OCI-LY7 (cell line): ENCODE data around the gene ARHGEF4. TPM values are rescaled to one million over a fixed set of nuclear protein-coding genes. Genes with fewer than 3 reads are reported as not detected.

Experiments
- BruUV-seq: library from RNA; stranded (reverse); fragments of 400-500 nt; replicated peaks from 2 replicates; lab custom pipeline; 2021; lab: Mats Ljungman, UMichigan
- CTCF ChIA-PET: fragments of 300-600 bp; sonication (Branson Sonifier 250); formaldehyde crosslinking; loops from one replicate; lab custom pipeline; 2022; ENCODE audit warnings: antibody characterized with exemption; ENCODE audit not compliant: unreplicated experiment; lab: Charles Lee
- POLR2A ChIA-PET: fragments of 300-600 bp; sonication (Branson Sonifier 250); formaldehyde crosslinking; loops from one replicate; lab custom pipeline; 2022; ENCODE audit warnings: antibody characterized with exemption; lab: Charles Lee
- DNase-seq: peaks from one replicate; pipeline ENCODE4 v3.0.0-alpha.2; 2015; ENCODE audit warnings: low spot score
- H2AFZ ChIP-seq: fragments of 200-600 bp; sonication (generic), shearing (Covaris generic); 2 replicates; pipeline ENCODE4 v1.6.1; 2014; ENCODE audit warnings: mild to moderate bottlenecking, antibody characterized with exemption, low read length, moderate library complexity
- H3K27ac ChIP-seq: fragments of 200-600 bp; sonication (generic); 2 replicates; pipeline ENCODE4 v1.5.1; 2014; ENCODE audit warnings: mixed run types, low read depth, mild to moderate bottlenecking, moderate library complexity, low read length, inconsistent platforms; ENCODE audit not compliant: poor library complexity, severe bottlenecking
- H3K36me3 ChIP-seq: fragments of 200-600 bp; sonication (generic); 2 replicates; pipeline ENCODE4 v1.6.1; 2014; ENCODE audit warnings: mild to moderate bottlenecking, antibody characterized with exemption, low read length, moderate library complexity, mixed read lengths; ENCODE audit not compliant: insufficient read depth
- H3K4me1 ChIP-seq: fragments of 200-600 bp; sonication (generic); 2 replicates; pipeline ENCODE4 v1.5.1; 2014; ENCODE audit warnings: mild to moderate bottlenecking, low read length; ENCODE audit not compliant: insufficient read depth, poor library complexity, severe bottlenecking
- H3K4me2 ChIP-seq: fragments of 200-600 bp; sonication (generic); 2 replicates; pipeline ENCODE4 v1.6.1; 2014; ENCODE audit warnings: mild to moderate bottlenecking, low read length
- H3K4me3 ChIP-seq: fragments of 200-600 bp; sonication (generic); 2 replicates; pipeline ENCODE4 v1.5.1; 2014; ENCODE audit warnings: mild to moderate bottlenecking, low read depth, low read length; ENCODE audit not compliant: poor library complexity, severe bottlenecking
- H3K79me2 ChIP-seq: fragments of 200-600 bp; sonication (generic); 2 replicates; pipeline ENCODE4 v1.6.1; 2016; ENCODE audit warnings: low read depth, mild to moderate bottlenecking, low read length, moderate library complexity, mixed read lengths; ENCODE audit not compliant: insufficient read depth
- H3K9me2 ChIP-seq: fragments of 200-600 bp; sonication (generic); 2 replicates; pipeline ENCODE4 v1.6.1; 2016; ENCODE audit warnings: mild to moderate bottlenecking, low read length, mixed read lengths; ENCODE audit not compliant: insufficient read depth
- H3K9me3 ChIP-seq: fragments of 200-600 bp; sonication (generic); 2 replicates; pipeline ENCODE4 v1.6.1; 2014; ENCODE audit warnings: mild to moderate bottlenecking, mixed run types, low read length, mixed read lengths
- H4K20me1 ChIP-seq: fragments of 200-600 bp; sonication (generic); 2 replicates; pipeline ENCODE4 v1.6.1; 2014; ENCODE audit warnings: mild to moderate bottlenecking, antibody characterized with exemption, low read length, moderate library complexity, mixed read lengths; ENCODE audit not compliant: insufficient read depth
- EZH2phosphoT487 ChIP-seq: fragments of 200-600 bp; sonication (generic); IDR thresholded peaks from 2 replicates; pipeline ENCODE4 v1.6.1; 2018; ENCODE audit warnings: low read depth, borderline replicate concordance, mild to moderate bottlenecking, mixed run types, antibody characterized with exemption, low read length, moderate library complexity, mixed read lengths
- intact Hi-C: fragments of 100-400 bp; cut with micrococcal nuclease; formaldehyde crosslinking; loops from one replicate; pipeline ENCODE4 v1.10.0; 2022; ENCODE audit not compliant: unreplicated experiment
- total RNA-seq, 2 experiments: library from RNA; depleted of rRNA in 1 of 2; stranded (reverse); fragments of >200 nt in 1 of 2; shearing (Covaris generic) in 1 of 2; gene quantifications; 2 replicates each; pipeline ENCODE4 v1.2.3, GENCODE V29; 2014 to 2022
- TF ChIP-seq, protein P1 (sequence below): fragments of 200-600 bp; sonication (generic); conservative IDR thresholded peaks from 2 replicates; pipeline ENCODE4 v1.5.1; 2014; ENCODE audit warnings: mild to moderate bottlenecking, antibody characterized with exemption, low read length, moderate library complexity, mixed read lengths

The ARHGEF4 gene
- total RNA-seq, 2 experiments from 2014 or later, result 1.1 to 1.7 TPM

DNA sequence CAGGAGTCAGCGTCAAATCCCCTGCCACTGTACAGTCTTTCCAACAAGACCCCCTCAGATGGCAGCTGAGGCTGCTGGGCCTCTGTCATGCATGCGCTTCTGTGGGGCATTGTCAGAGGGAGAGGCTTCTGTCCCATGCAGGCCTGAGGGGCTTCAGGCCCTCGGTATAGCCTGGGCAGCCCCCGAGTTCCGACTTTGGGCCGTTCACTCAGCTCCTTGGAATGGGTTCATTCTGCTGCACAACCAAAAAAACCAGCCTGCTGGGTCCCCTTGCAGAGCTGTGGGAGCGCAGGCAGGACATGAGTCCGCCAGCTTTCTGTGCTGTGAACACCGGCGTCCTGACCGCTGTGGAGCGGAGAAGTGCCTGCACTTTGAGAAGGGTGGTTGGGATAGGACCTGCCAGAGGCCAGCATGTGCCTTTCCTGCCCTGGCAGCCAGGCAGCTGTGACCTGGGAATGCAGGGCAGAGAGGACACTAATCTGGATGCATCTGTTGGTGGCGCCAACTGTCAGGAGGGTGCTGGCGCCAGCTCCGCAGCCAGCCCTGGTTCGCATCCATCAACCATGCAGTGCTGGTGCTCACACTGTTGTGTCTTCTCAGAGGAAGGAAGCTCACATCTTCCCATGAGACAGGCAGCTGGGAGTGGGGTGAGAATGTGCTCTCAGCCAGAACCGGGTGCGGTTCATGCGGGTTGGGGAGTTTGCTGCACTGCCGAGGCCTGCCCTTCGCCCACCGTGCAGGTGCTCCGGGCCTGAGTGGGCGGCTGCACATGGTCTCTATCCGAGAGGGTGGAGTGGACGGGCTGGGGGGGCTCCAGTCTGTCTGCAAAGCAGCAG lies 14.3 kb downstream of the ARHGEF4 start:
- H2AFZ ChIP-seq, result no peak overlapping the region
- POLR2A ChIA-PET, result interaction anchor here (0.5 to 1.1 kb wide), 3 partner anchors 15 to 274 kb away, joined by 3 to 4 read pairs (median 3); partner anchors contain the start of gene ARHGEF4
- H3K27ac ChIP-seq, result no peak overlapping the region
- no peak for DNase-seq
- TF ChIP-seq, protein P1, sequence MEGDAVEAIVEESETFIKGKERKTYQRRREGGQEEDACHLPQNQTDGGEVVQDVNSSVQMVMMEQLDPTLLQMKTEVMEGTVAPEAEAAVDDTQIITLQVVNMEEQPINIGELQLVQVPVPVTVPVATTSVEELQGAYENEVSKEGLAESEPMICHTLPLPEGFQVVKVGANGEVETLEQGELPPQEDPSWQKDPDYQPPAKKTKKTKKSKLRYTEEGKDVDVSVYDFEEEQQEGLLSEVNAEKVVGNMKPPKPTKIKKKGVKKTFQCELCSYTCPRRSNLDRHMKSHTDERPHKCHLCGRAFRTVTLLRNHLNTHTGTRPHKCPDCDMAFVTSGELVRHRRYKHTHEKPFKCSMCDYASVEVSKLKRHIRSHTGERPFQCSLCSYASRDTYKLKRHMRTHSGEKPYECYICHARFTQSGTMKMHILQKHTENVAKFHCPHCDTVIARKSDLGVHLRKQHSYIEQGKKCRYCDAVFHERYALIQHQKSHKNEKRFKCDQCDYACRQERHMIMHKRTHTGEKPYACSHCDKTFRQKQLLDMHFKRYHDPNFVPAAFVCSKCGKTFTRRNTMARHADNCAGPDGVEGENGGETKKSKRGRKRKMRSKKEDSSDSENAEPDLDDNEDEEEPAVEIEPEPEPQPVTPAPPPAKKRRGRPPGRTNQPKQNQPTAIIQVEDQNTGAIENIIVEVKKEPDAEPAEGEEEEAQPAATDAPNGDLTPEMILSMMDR, result no peak
- no peak for TF ChIP-seq EZH2phosphoT487
- H3K9me3 ChIP-seq, result 0 out of 2 replicates have a peak, but pooled peaks cover 4% of the 10 kb centered on the region
- H4K20me1 ChIP-seq, result no peaks in the 10 kb centered on the region
- CTCF ChIA-PET, result no interaction called here
- H3K4me2 ChIP-seq, result no peak overlapping the region
- H3K9me2 ChIP-seq, result no peaks in the 10 kb centered on the region
- H3K4me1 ChIP-seq, result no peaks in the 10 kb centered on the region
- intact Hi-C loops, result no loop called here
- H3K79me2 ChIP-seq, result no peaks in the 10 kb centered on the region
- BruUV-seq, result no TSS peak
- no peaks in the 10 kb centered on the region for H3K36me3 ChIP-seq
- no peak overlapping the region for H3K4me3 ChIP-seq

DNA sequence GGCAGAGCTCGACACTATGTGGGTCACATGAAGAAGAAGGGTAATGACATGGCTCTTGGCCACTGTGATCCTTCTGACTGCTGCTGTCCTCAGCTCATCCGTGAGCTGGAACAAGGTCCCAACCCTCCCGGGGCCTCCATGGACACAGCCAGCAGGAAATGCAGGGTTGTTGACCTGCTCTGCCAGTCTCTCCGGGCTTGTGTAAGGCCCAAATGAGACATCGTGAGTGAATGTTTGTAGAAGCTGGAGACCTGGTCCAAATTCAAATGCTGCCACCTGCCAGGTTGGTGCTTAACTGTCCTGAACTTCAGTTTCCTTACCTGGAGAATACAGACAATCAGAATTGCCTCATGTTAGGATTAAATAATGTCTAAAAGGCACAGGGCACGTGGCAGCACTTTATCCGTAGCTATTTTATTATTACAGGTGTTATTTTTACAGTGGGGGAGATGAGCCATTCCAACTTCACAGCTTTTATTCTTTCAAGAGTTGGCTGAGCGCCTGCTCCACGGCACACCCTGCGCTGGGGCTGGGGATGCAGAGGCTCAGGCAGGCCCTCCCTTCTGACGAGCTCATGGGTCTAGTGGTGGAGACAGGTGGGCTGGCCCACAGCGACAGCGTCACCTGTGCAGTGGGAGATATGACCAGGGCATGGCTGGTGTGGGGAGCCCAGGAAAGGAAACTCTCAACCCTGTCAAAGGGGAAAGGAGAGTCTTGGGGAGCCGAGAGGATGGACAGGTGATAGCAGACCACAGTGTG lies 15.1 kb downstream of the ARHGEF4 start:
- ChIA-PET CTCF (no interaction called here), POLR2A (no interaction called here)

More for the DNA sequence above, 15.1 kb downstream of the ARHGEF4 start:
- DNase-seq, result no peak
- Histone ChIP-seq H3K36me3 (no peaks in the 10 kb centered on the region), H2AFZ (no peak overlapping the region), H3K9me3 (0 out of 2 replicates have a peak, but pooled peaks cover 7% of the 10 kb centered on the region), H4K20me1 (no peaks in the 10 kb centered on the region), H3K4me2 (no peak overlapping the region), H3K4me1 (no peaks in the 10 kb centered on the region), H3K27ac (no peak overlapping the region), H3K4me3 (no peak overlapping the region), H3K79me2 (no peaks in the 10 kb centered on the region), H3K9me2 (no peaks in the 10 kb centered on the region)
- no TSS peak for BruUV-seq
- intact Hi-C loops, result no loop called here
- TF ChIP-seq, protein P1, result no peak
- no peak for TF ChIP-seq EZH2phosphoT487
